ENCODE measurements around the gene LHX4.

Gene LHX4

GRCh38 chr1:180229483-180230415 lies at the start of gene LHX4:
Gene LHX4, plus strand, starts transcription at chr1:180230264. Its CDS starts 266 bp downstream, at chr1:180230530.
- no peak for DNase-seq (ENCODE audit: low read depth)

- no peak for DNase-seq (ENCODE audit: low read depth)
Observed at GRCh38 chr1:180181048-180181447, 49.0 kb upstream of the LHX4 start.

GRCh38 chr1:180181996-180182642 lies 47.9 kb upstream of the LHX4 start:
- DNase-seq (ENCODE audit: low read depth) = no peak

- no peak for DNase-seq (ENCODE audit: low read depth)
Observed at GRCh38 chr1:180182643-180183311, 47.3 kb upstream of the LHX4 start.

- DNase-seq (ENCODE audit: low read depth) = no peak
Observed at GRCh38 chr1:180183426-180183825, 46.6 kb upstream of the LHX4 start.

- DNase-seq (ENCODE audit: low read depth) = no peak
Observed at GRCh38 chr1:180184041-180184440, 46.0 kb upstream of the LHX4 start.

GRCh38 chr1:180185281-180185680 lies 44.8 kb upstream of the LHX4 start:
- no peak for DNase-seq (ENCODE audit: low read depth)

GRCh38 chr1:180185971-180186645 lies 44.0 kb upstream of the LHX4 start:
- no peak for DNase-seq (ENCODE audit: low read depth)

GRCh38 chr1:180186831-180187230 lies 43.2 kb upstream of the LHX4 start:
- no peak for DNase-seq (ENCODE audit: low read depth)

- DNase-seq (ENCODE audit: low read depth) = no peak
Observed at GRCh38 chr1:180187626-180188025, 42.4 kb upstream of the LHX4 start.

GRCh38 chr1:180188091-180188506 lies 42.0 kb upstream of the LHX4 start:
- no peak for DNase-seq (ENCODE audit: low read depth)

GRCh38 chr1:180188684-180189175 lies 41.3 kb upstream of the LHX4 start:
- no peak for DNase-seq (ENCODE audit: low read depth)

- no peak for DNase-seq (ENCODE audit: low read depth)
Observed at GRCh38 chr1:180190091-180190490, 40.0 kb upstream of the LHX4 start.

- no peak for DNase-seq (ENCODE audit: low read depth)
Observed at GRCh38 chr1:180192172-180192571, 37.9 kb upstream of the LHX4 start.

GRCh38 chr1:180193141-180194047 lies 36.7 kb upstream of the LHX4 start:
- no peak for DNase-seq (ENCODE audit: low read depth)

- no peak for DNase-seq (ENCODE audit: low read depth)
Observed at GRCh38 chr1:180194048-180194425, 36.0 kb upstream of the LHX4 start.

GRCh38 chr1:180194546-180195207 lies 35.4 kb upstream of the LHX4 start:
- DNase-seq (ENCODE audit: low read depth) = no peak

- DNase-seq (ENCODE audit: low read depth) = no peak
Observed at GRCh38 chr1:180195401-180195800, 34.7 kb upstream of the LHX4 start.

- DNase-seq (ENCODE audit: low read depth) = no peak
Observed at GRCh38 chr1:180195916-180196315, 34.1 kb upstream of the LHX4 start.

GRCh38 chr1:180196436-180197003 lies 33.5 kb upstream of the LHX4 start:
- no peak for DNase-seq (ENCODE audit: low read depth)

Measured in HS-5 (cell line).